Gastroesophageal sphincter (tissue), 3 donors: ENCODE data around the gene TCF4.

ENCODE experiments used
- CTCF ChIP-seq, 4 experiments: fragments of 200-600 bp in 2 of 4; fragments of 450-650 bp in 2 of 4; sonication (generic) in 1 of 4; IDR thresholded peaks; one replicate each; pipeline ENCODE4 v1.5.1; 2017 to 2019; ENCODE audit warnings: antibody characterized with exemption in 4 of 4, mild to moderate bottlenecking in 2 of 4, moderate library complexity in 2 of 4
- EP300 ChIP-seq: sonication (generic); formaldehyde crosslinking; IDR thresholded peaks from one replicate; pipeline ENCODE4 v1.6.1; 2017; ENCODE audit warnings: antibody characterized with exemption, mild to moderate bottlenecking
- POLR2A ChIP-seq, 2 donors: fragments of 450-650 bp; IDR thresholded peaks; one replicate each; pipeline ENCODE4 v1.6.1; 2017; ENCODE audit warnings: antibody characterized with exemption in 2 of 2, mild to moderate bottlenecking in 2 of 2, moderate library complexity in 1 of 2

GRCh38 chr18:55360061-55360460, 227.9 kb downstream of the TCF4 start:
- TF ChIP-seq CTCF (IDR thresholded peaks at IDR 0.05) (no peak), POLR2A (IDR thresholded peaks at IDR 0.05) (no peak), EP300 (no peak)
